HG02943 (cell line): ENCODE measurements around the gene SMARCD1.

Experiments
- ATAC-seq: cut with Tn5 transposase; IDR thresholded peaks from one replicate; pipeline ENCODE4 v1.9.1; 2021; ENCODE audit warnings: mild to moderate bottlenecking, low read depth, moderate library complexity; ENCODE audit not compliant: unreplicated experiment

Gene SMARCD1

GRCh38 chr12:50102646-50103309, 17.6 kb downstream of the SMARCD1 start:
- no peak for ATAC-seq

- no peak for ATAC-seq
Measured at GRCh38 chr12:50103351-50103750, 18.2 kb downstream of the SMARCD1 start.

- ATAC-seq: no peak
Measured at GRCh38 chr12:50103767-50104321, 18.7 kb downstream of the SMARCD1 start, which contains the start of gene GPD1. TSS of gene GPD1 (plus strand) at chr12:50104008. CDS start at chr12:50104051, 43 bp downstream.

- ATAC-seq: no peak
Measured at GRCh38 chr12:50104417-50105366, 19.6 kb downstream of the SMARCD1 start.

GRCh38 chr12:50105913-50106450, 20.8 kb downstream of the SMARCD1 start:
- no peak for ATAC-seq

GRCh38 chr12:50106907-50107306, 21.8 kb downstream of the SMARCD1 start:
- no peak for ATAC-seq

GRCh38 chr12:50107416-50108268, 22.5 kb downstream of the SMARCD1 start:
- ATAC-seq: no peak

GRCh38 chr12:50109319-50109718, 24.2 kb downstream of the SMARCD1 start:
- ATAC-seq: no peak

GRCh38 chr12:50110127-50110761, 25.1 kb downstream of the SMARCD1 start:
- no peak for ATAC-seq

- no peak for ATAC-seq
Measured at GRCh38 chr12:50110762-50111351, 25.7 kb downstream of the SMARCD1 start.

GRCh38 chr12:50111395-50111692, 26.2 kb downstream of the SMARCD1 start:
- peak; percentile 6 for ATAC-seq

GRCh38 chr12:50111693-50112455, 26.7 kb downstream of the SMARCD1 start, which contains the start of gene COX14:
TSS of gene COX14 (plus strand) at chr12:50112236. CDS start at chr12:50120044, 7,808 bp downstream.
- ATAC-seq: peak; percentile 80

- ATAC-seq: no peak
Measured at GRCh38 chr12:50112456-50113218, 27.5 kb downstream of the SMARCD1 start.

- ATAC-seq: no peak
Measured at GRCh38 chr12:50117057-50117622, 32.0 kb downstream of the SMARCD1 start.

GRCh38 chr12:50119387-50119786, 34.2 kb downstream of the SMARCD1 start:
- ATAC-seq: no peak

GRCh38 chr12:50120521-50120920, 35.4 kb downstream of the SMARCD1 start:
- ATAC-seq: no peak

GRCh38 chr12:50120953-50121352, 35.8 kb downstream of the SMARCD1 start:
- ATAC-seq: no peak
